ENCODE results near the gene ATP9A.
"Not testable (repeated sequence)": the region's sequence is repeated elsewhere in the genome, so short reads cannot be mapped to it uniquely, and the experiment has no call there.

The ATP9A gene

GRCh38 chr20:51740838-51741237, 27.4 kb downstream of the ATP9A start:
- Histone ChIP-seq H3K79me2 (ENCODE audit: control insufficient read depth, low read length) (no peaks in the 10 kb centered on the region), H3K4me1 (ENCODE audit: control insufficient read depth, low read length) (no peaks in the 10 kb centered on the region), H3K9me2 (replicated peaks; ENCODE audit: control insufficient read depth, low read length) (no peaks in the 10 kb centered on the region), H3K27me3 (ENCODE audit: control insufficient read depth, low read length) (no peaks in the 10 kb centered on the region), H3K9me3 (ENCODE audit: control insufficient read depth, insufficient read depth, low read length) (no peaks in the 10 kb centered on the region), H3K36me3 (ENCODE audit: control insufficient read depth, low read length) (no peaks in the 10 kb centered on the region), H3K27ac (ENCODE audit: low read depth, low read length) (no peak overlapping the region), H3K4me2 (ENCODE audit: low read length) (no peak overlapping the region), H4K20me1 (ENCODE audit: control insufficient read depth, insufficient read depth, low read depth, low read length) (no peaks in the 10 kb centered on the region), H3K4me3 (ENCODE audit: low read length) (no peak overlapping the region), H3F3A (ENCODE audit: control insufficient read depth, insufficient read depth) (no peaks in the 10 kb centered on the region)
- TF ChIP-seq, protein P1, sequence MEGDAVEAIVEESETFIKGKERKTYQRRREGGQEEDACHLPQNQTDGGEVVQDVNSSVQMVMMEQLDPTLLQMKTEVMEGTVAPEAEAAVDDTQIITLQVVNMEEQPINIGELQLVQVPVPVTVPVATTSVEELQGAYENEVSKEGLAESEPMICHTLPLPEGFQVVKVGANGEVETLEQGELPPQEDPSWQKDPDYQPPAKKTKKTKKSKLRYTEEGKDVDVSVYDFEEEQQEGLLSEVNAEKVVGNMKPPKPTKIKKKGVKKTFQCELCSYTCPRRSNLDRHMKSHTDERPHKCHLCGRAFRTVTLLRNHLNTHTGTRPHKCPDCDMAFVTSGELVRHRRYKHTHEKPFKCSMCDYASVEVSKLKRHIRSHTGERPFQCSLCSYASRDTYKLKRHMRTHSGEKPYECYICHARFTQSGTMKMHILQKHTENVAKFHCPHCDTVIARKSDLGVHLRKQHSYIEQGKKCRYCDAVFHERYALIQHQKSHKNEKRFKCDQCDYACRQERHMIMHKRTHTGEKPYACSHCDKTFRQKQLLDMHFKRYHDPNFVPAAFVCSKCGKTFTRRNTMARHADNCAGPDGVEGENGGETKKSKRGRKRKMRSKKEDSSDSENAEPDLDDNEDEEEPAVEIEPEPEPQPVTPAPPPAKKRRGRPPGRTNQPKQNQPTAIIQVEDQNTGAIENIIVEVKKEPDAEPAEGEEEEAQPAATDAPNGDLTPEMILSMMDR (IDR thresholded peaks at IDR 0.05; ENCODE audit: low read depth, low read length, poor library complexity, severe bottlenecking) = no peak
- no peak for TF ChIP-seq EZH2phosphoT487 (IDR thresholded peaks at IDR 0.05; ENCODE audit: borderline replicate concordance, low read length)

DNA sequence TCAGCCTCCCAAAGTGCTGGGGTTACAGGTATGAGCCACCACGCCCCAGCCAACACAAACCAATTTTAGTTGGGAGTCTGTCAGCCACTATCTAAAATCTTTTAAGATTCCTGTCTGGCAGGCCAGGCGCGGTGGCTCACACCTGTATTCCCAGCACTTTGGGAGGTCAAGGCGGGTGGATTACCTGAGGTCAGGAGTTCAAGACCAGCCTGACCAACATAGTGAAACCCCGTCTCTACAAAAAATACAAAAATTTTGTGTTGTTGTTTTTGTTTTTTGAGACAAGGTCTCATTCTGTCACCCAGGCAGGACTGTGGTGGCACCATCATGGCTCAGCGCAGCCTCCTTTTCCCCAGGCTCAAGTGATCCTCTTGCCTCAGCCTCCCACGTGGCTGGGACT, 27.9 kb downstream of the ATP9A start:
- H3K27ac ChIP-seq (ENCODE audit: low read depth, low read length); H3K4me2 ChIP-seq (ENCODE audit: low read length); H3K36me3 ChIP-seq (ENCODE audit: control insufficient read depth, low read length); H3K27me3 ChIP-seq (ENCODE audit: control insufficient read depth, low read length); H3K9me3 ChIP-seq (ENCODE audit: control insufficient read depth, insufficient read depth, low read length); H3K9me2 ChIP-seq (replicated peaks; ENCODE audit: control insufficient read depth, low read length); H3K79me2 ChIP-seq (ENCODE audit: control insufficient read depth, low read length); H3K4me1 ChIP-seq (ENCODE audit: control insufficient read depth, low read length); H4K20me1 ChIP-seq (ENCODE audit: control insufficient read depth, insufficient read depth, low read depth, low read length); H3K4me3 ChIP-seq (ENCODE audit: low read length); H3F3A ChIP-seq (ENCODE audit: control insufficient read depth, insufficient read depth): not testable (repeated sequence)

GRCh38 chr20:51739722-51740249, 28.4 kb downstream of the ATP9A start:
- Histone ChIP-seq H3K27me3 (ENCODE audit: control insufficient read depth, low read length) (no peaks in the 10 kb centered on the region), H3K27ac (ENCODE audit: low read depth, low read length) (no peak overlapping the region), H3K4me3 (ENCODE audit: low read length) (no peak overlapping the region), H3K9me3 (ENCODE audit: control insufficient read depth, insufficient read depth, low read length) (no peaks in the 10 kb centered on the region), H4K20me1 (ENCODE audit: control insufficient read depth, insufficient read depth, low read depth, low read length) (no peaks in the 10 kb centered on the region), H3F3A (ENCODE audit: control insufficient read depth, insufficient read depth) (no peaks in the 10 kb centered on the region), H3K4me2 (ENCODE audit: low read length) (no peak overlapping the region), H3K4me1 (ENCODE audit: control insufficient read depth, low read length) (no peaks in the 10 kb centered on the region), H3K36me3 (ENCODE audit: control insufficient read depth, low read length) (no peaks in the 10 kb centered on the region), H3K79me2 (ENCODE audit: control insufficient read depth, low read length) (no peaks in the 10 kb centered on the region), H3K9me2 (replicated peaks; ENCODE audit: control insufficient read depth, low read length) (no peaks in the 10 kb centered on the region)
- TF ChIP-seq EZH2phosphoT487 (IDR thresholded peaks at IDR 0.05; ENCODE audit: borderline replicate concordance, low read length) = no peak
- TF ChIP-seq, protein P1 (IDR thresholded peaks at IDR 0.05; ENCODE audit: low read depth, low read length, poor library complexity, severe bottlenecking) = no peak

- H3K9me2 ChIP-seq (replicated peaks; ENCODE audit: control insufficient read depth, low read length) = no peaks in the 10 kb centered on the region
- H3K27me3 ChIP-seq (ENCODE audit: control insufficient read depth, low read length) = no peaks in the 10 kb centered on the region
- H3K27ac ChIP-seq (ENCODE audit: low read depth, low read length) = no peak overlapping the region
- H3F3A ChIP-seq (ENCODE audit: control insufficient read depth, insufficient read depth) = no peaks in the 10 kb centered on the region
- H3K79me2 ChIP-seq (ENCODE audit: control insufficient read depth, low read length) = no peaks in the 10 kb centered on the region
- H3K4me2 ChIP-seq (ENCODE audit: low read length) = no peak overlapping the region
- H4K20me1 ChIP-seq (ENCODE audit: control insufficient read depth, insufficient read depth, low read depth, low read length) = no peaks in the 10 kb centered on the region
- no peaks in the 10 kb centered on the region for H3K4me1 ChIP-seq (ENCODE audit: control insufficient read depth, low read length)
- TF ChIP-seq, protein P1 (IDR thresholded peaks at IDR 0.05; ENCODE audit: low read depth, low read length, poor library complexity, severe bottlenecking) = no peak
- no peak for TF ChIP-seq EZH2phosphoT487 (IDR thresholded peaks at IDR 0.05; ENCODE audit: borderline replicate concordance, low read length)
- H3K4me3 ChIP-seq (ENCODE audit: low read length) = no peak overlapping the region
- no peaks in the 10 kb centered on the region for H3K36me3 ChIP-seq (ENCODE audit: control insufficient read depth, low read length)
- no peaks in the 10 kb centered on the region for H3K9me3 ChIP-seq (ENCODE audit: control insufficient read depth, insufficient read depth, low read length)
These were observed 29.2 kb downstream of the ATP9A start for GRCh38 chr20:51738877-51739447.

- not testable (repeated sequence) for H3F3A ChIP-seq (ENCODE audit: control insufficient read depth, insufficient read depth); H3K36me3 ChIP-seq (ENCODE audit: control insufficient read depth, low read length); H3K9me3 ChIP-seq (ENCODE audit: control insufficient read depth, insufficient read depth, low read length); H3K9me2 ChIP-seq (replicated peaks; ENCODE audit: control insufficient read depth, low read length); H3K4me2 ChIP-seq (ENCODE audit: low read length); H4K20me1 ChIP-seq (ENCODE audit: control insufficient read depth, insufficient read depth, low read depth, low read length); H3K27ac ChIP-seq (ENCODE audit: low read depth, low read length); H3K79me2 ChIP-seq (ENCODE audit: control insufficient read depth, low read length); H3K4me1 ChIP-seq (ENCODE audit: control insufficient read depth, low read length); H3K4me3 ChIP-seq (ENCODE audit: low read length); H3K27me3 ChIP-seq (ENCODE audit: control insufficient read depth, low read length)
These were observed 29.9 kb downstream of the ATP9A start for GRCh38 chr20:51738261-51738660.

All from DOHH2 (cell line).